H1 (cell line): ENCODE results near the gene PRG2. TPM values are rescaled to one million over a fixed set of nuclear protein-coding genes. Genes with fewer than 3 reads are reported as not detected.

Source experiments
- CTCF ChIA-PET: fragments of 300-600 bp; sonication (Branson Sonifier 250); formaldehyde crosslinking; loops from one replicate; lab custom pipeline; 2021; ENCODE audit not compliant: partially characterized antibody; lab: Charles Lee
- POLR2A ChIA-PET: fragments of 300-600 bp; sonication (Branson Sonifier 250); formaldehyde crosslinking; loops from one replicate; lab custom pipeline; 2021; ENCODE audit warnings: inconsistent platforms; ENCODE audit not compliant: partially characterized antibody; lab: Charles Lee
- DNase-seq, 2 experiments: peaks; one replicate each; pipeline versions ENCODE4 v3.0.0 to v3.0.0-alpha.2; 2010 to 2022; ENCODE audit warnings: low spot score in 2 of 2, low read depth in 1 of 2, mixed read lengths in 1 of 2
- FAIRE-seq: peaks from 2 replicates; lab custom pipeline; 2011; peaks lifted over from hg19 to GRCh38; lab: Jason Lieb, UNC
- H2AFZ ChIP-seq: 2 replicates; pipeline ENCODE4 v1.8.1; 2012; ENCODE audit warnings: low read length, inconsistent platforms
- H2AK5ac ChIP-seq: 2 replicates; pipeline ENCODE4 v1.6.1; 2013; ENCODE audit warnings: low read depth, low read length
- H2BK120ac ChIP-seq: replicated peaks from 2 replicates; pipeline ENCODE3; 2013; ENCODE audit warnings: low read depth, low read length, inconsistent platforms
- H2BK12ac ChIP-seq: 2 replicates; pipeline ENCODE4 v1.6.1; 2013; ENCODE audit warnings: low read depth, low read length
- H2BK15ac ChIP-seq: 2 replicates; pipeline ENCODE4 v1.6.1; 2013; ENCODE audit warnings: low read length
- H2BK20ac ChIP-seq: 2 replicates; pipeline ENCODE4 v1.6.1; 2013; ENCODE audit warnings: low read length
- H2BK5ac ChIP-seq: 2 replicates; pipeline ENCODE4 v1.6.1; 2013; ENCODE audit warnings: low read depth, low read length
- H3K14ac ChIP-seq: 2 replicates; pipeline ENCODE4 v1.6.1; 2013; ENCODE audit warnings: inconsistent platforms; ENCODE audit not compliant: insufficient read length
- H3K18ac ChIP-seq: 2 replicates; pipeline ENCODE4 v1.6.1; 2013; ENCODE audit warnings: low read length; ENCODE audit errors: extremely low read depth
- H3K23ac ChIP-seq: 2 replicates; pipeline ENCODE4 v1.6.1; 2013; ENCODE audit warnings: inconsistent platforms; ENCODE audit not compliant: insufficient read length
- H3K23me2 ChIP-seq: 2 replicates; pipeline ENCODE4 v1.6.1; 2013; ENCODE audit warnings: low read depth, low read length
- H3K27ac ChIP-seq: 2 replicates; pipeline ENCODE4 v1.6.1; 2011; ENCODE audit warnings: low read depth, low read length, inconsistent platforms
- H3K27me3 ChIP-seq, 4 experiments: replicated peaks in 1 of 4; 1 replicate in 1 of 4; 2 replicates in 3 of 4; pipeline versions ENCODE4 v1.6.1 to v1.8.1; 2011 to 2013; ENCODE audit warnings: low read length in 3 of 4, mild to moderate bottlenecking in 3 of 4, inconsistent platforms in 2 of 4, mixed read lengths in 2 of 4, moderate library complexity in 1 of 4; ENCODE audit not compliant: control insufficient read depth in 3 of 4, insufficient read depth in 3 of 4; ENCODE audit errors: extremely low read depth in 1 of 4
- H3K36me3 ChIP-seq, 4 experiments: 2 replicates each; pipeline versions ENCODE4 v1.6.1 to v1.8.1; 2011 to 2013; ENCODE audit warnings: mild to moderate bottlenecking in 4 of 4, low read length in 3 of 4, moderate library complexity in 2 of 4, control low read depth in 1 of 4, inconsistent platforms in 1 of 4; ENCODE audit not compliant: insufficient read depth in 4 of 4, control insufficient read depth in 2 of 4
- H3K4ac ChIP-seq: replicated peaks from 2 replicates; pipeline ENCODE3; 2013; ENCODE audit warnings: low read length, low read depth, mixed read lengths, inconsistent platforms; ENCODE audit not compliant: insufficient read length
- H3K4me1 ChIP-seq, 4 experiments: replicated peaks in 1 of 4; 1 replicate in 1 of 4; 2 replicates in 3 of 4; pipeline versions ENCODE4 v1.6.1 to v1.8.1; 2011 to 2013; ENCODE audit warnings: low read length in 3 of 4, inconsistent platforms in 2 of 4, mixed read lengths in 1 of 4; ENCODE audit not compliant: insufficient read depth in 4 of 4, control insufficient read depth in 3 of 4
- H3K4me2 ChIP-seq, 2 experiments: 2 replicates each; pipeline versions ENCODE4 v1.6.1 to v1.8.1; 2011 to 2013; ENCODE audit warnings: low read depth in 2 of 2, low read length in 2 of 2, control low read depth in 1 of 2, inconsistent platforms in 1 of 2, mild to moderate bottlenecking in 1 of 2; ENCODE audit not compliant: insufficient read depth in 1 of 2
- H3K4me3 ChIP-seq, 4 experiments: fragments of 200-600, 300-600 bp in 1 of 4; sonication (generic), shearing (Covaris generic), sonication (Bioruptor Twin) in 1 of 4; 2 replicates each; pipeline versions ENCODE4 v1.5.1 to v1.8.1; 2011 to 2016; ENCODE audit warnings: low read length in 4 of 4, low read depth in 3 of 4, control low read depth in 2 of 4, inconsistent platforms in 2 of 4, mild to moderate bottlenecking in 2 of 4, mixed read lengths in 1 of 4, moderate library complexity in 1 of 4; ENCODE audit not compliant: insufficient read depth in 2 of 4; ENCODE audit errors: extremely low read depth in 1 of 4
- H3K56ac ChIP-seq: replicated peaks from 2 replicates; pipeline ENCODE3; 2013; ENCODE audit warnings: low read depth, mild to moderate bottlenecking, mixed read lengths, low read length, inconsistent platforms; ENCODE audit not compliant: insufficient read length
- H3K79me1 ChIP-seq: 2 replicates; pipeline ENCODE4 v1.6.1; 2013; ENCODE audit warnings: low read depth, low read length, control low read depth
- H3K79me2 ChIP-seq, 2 experiments: 2 replicates each; pipeline versions ENCODE4 v1.6.1 to v1.8.1; 2012 to 2013; ENCODE audit warnings: low read length in 2 of 2, mild to moderate bottlenecking in 2 of 2, inconsistent platforms in 1 of 2; ENCODE audit not compliant: insufficient read depth in 2 of 2, control insufficient read depth in 1 of 2
- H3K9ac ChIP-seq, 4 experiments: replicated peaks in 1 of 4; 1 replicate in 1 of 4; 2 replicates in 3 of 4; pipeline versions ENCODE4 v1.6.1 to v1.8.1; 2011 to 2013; ENCODE audit warnings: low read depth in 3 of 4, low read length in 3 of 4, control low read depth in 2 of 4, mild to moderate bottlenecking in 2 of 4, moderate library complexity in 2 of 4, inconsistent platforms in 1 of 4; ENCODE audit errors: extremely low read depth in 1 of 4
- H3K9me3 ChIP-seq, 2 experiments: 2 replicates each; pipeline versions ENCODE4 v1.6.1 to v1.8.1; 2012 to 2013; ENCODE audit warnings: mild to moderate bottlenecking in 2 of 2, moderate library complexity in 2 of 2, control low read depth in 1 of 2, inconsistent platforms in 1 of 2, low read depth in 1 of 2, low read length in 1 of 2, mixed read lengths in 1 of 2; ENCODE audit not compliant: insufficient read depth in 2 of 2
- H4K20me1 ChIP-seq, 2 experiments: replicated peaks in 1 of 2; 2 replicates each; pipeline versions ENCODE3 to v1.8.1; 2011 to 2013; ENCODE audit warnings: inconsistent platforms in 2 of 2, low read length in 2 of 2, mild to moderate bottlenecking in 1 of 2; ENCODE audit not compliant: insufficient read depth in 2 of 2, control insufficient read depth in 1 of 2
- H4K5ac ChIP-seq: 2 replicates; pipeline ENCODE4 v1.6.1; 2013; ENCODE audit warnings: low read length, low read depth, mixed read lengths, inconsistent platforms; ENCODE audit not compliant: insufficient read length
- H4K8ac ChIP-seq: 2 replicates; pipeline ENCODE4 v1.8.0; 2013; ENCODE audit warnings: mild to moderate bottlenecking, moderate library complexity, low read length, inconsistent platforms; ENCODE audit not compliant: insufficient read depth; ENCODE audit errors: extremely low read depth
- H4K91ac ChIP-seq: replicated peaks from 2 replicates; pipeline ENCODE3; 2013; ENCODE audit warnings: low read length, mixed read lengths, inconsistent platforms; ENCODE audit not compliant: insufficient read length
- BCL11A ChIP-seq, 2 experiments: IDR thresholded peaks; one replicate each; pipeline ENCODE4 v1.6.1; 2011; ENCODE audit warnings: low read depth in 2 of 2, low read length in 2 of 2, mild to moderate bottlenecking in 2 of 2
- POLR2A ChIP-seq, 2 experiments: IDR thresholded peaks; 1 replicate in 1 of 2; 2 replicates in 1 of 2; pipeline ENCODE4 v1.6.1; 2011; ENCODE audit warnings: low read depth in 2 of 2, low read length in 2 of 2, mild to moderate bottlenecking in 2 of 2; ENCODE audit errors: control extremely low read depth in 1 of 2
- SIX5 ChIP-seq: IDR thresholded peaks from 2 replicates; pipeline ENCODE4 v1.6.1; 2011; ENCODE audit warnings: mild to moderate bottlenecking, low read depth, low read length
- SP2 ChIP-seq: IDR thresholded peaks from 2 replicates; pipeline ENCODE4 v1.6.1; 2012; ENCODE audit warnings: mild to moderate bottlenecking, low read length, inconsistent platforms
- WGBS, 2 experiments: shearing (Covaris generic) in 1 of 2; methylation state at CpG; one replicate each; pipeline versions ENCODE4 v1.1.6 to v1.1.7; 2013 to 2015; ENCODE audit warnings: low lambda C conversion rate in 2 of 2, mixed read lengths in 2 of 2, inconsistent platforms in 1 of 2, low coverage in 1 of 2, missing lambda C conversion rate in 1 of 2; ENCODE audit not compliant: insufficient replicate concordance in 2 of 2, insufficient coverage in 1 of 2, insufficient read length in 1 of 2; ENCODE audit errors: extremely low coverage in 1 of 2, missing lambda C conversion rate in 1 of 2; 5-methylcytosine and 5-hydroxymethylcytosine counted together
- polyA plus RNA-seq, 7 experiments: library from polyadenylated mRNA; depleted of rRNA in 3 of 7; stranded (reverse) in 5 of 7; unstranded in 2 of 7; fragments of >200 nt in 5 of 7; fragments of 200-250 nt in 2 of 7; gene quantifications; 1 replicate in 5 of 7; 2 replicates in 1 of 7; 4 replicates in 1 of 7; pipeline versions ENCODE4 v1.2.1 to v1.2.3, GENCODE V29; 2011 to 2013; ENCODE audit warnings: missing spikeins in 2 of 7, mixed read lengths in 2 of 7
- total RNA-seq: library from RNA; stranded (reverse); fragmentation: NEBNext Ultra II Directional; extraction: Animal tissue kit (Norgen Biotek cat#: 25700); gene quantifications from 2 replicates; pipeline ENCODE4 v1.2.1, GENCODE V29; 2021
- TF ChIP-seq, protein P1 (sequence below): IDR thresholded peaks from 2 replicates; pipeline ENCODE4 v1.6.1; 2012; ENCODE audit warnings: inconsistent platforms

The PRG2 gene
- total and polyA plus RNA-seq, 2 of the 8 experiments (the other 6 are each of a cell fraction or from before 2014, with no cell fraction given): 0.32 TPM; not detected in 1

DNA sequence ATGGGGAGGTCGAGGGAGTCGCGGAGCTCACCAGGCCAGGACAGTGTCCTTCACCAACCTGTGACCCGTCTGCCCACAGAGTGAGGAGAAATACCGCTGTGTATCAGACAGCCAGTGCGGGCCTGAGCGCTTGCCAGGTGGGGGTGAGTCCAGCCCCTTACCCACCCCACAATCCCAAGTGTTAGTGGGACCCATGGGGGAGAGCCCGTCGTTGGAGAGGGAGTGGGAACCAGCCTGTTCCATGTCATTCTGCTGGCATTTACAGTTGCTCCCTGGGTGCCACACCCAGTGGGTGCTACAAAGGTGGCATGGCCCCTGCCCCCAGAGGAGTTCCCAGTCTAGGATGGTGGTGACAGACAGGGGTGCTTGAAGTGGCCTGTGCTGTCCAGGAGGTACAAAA is 43.1 kb downstream of the PRG2 start:
- Histone ChIP-seq H2AK5ac (peak overlapping the region; percentile 42; the same call in 1 of the 2 replicates), H2BK120ac (no peak overlapping the region), H3K23ac (no peak overlapping the region), H3K79me1 (no peaks in the 10 kb centered on the region), H4K20me1 (no peaks in the 10 kb centered on the region), H3K36me3 (no peaks in the 10 kb centered on the region), H3K23me2 (peaks cover 3% of the 10 kb centered on the region), H3K4me2 (no peak overlapping the region), H3K79me2 (no peaks in the 10 kb centered on the region), H3K4me3 (no peak overlapping the region), H4K8ac (no peak overlapping the region; the same call in 1 of the 2 replicates), H3K14ac (no peak overlapping the region), H3K4ac (no peak overlapping the region), H2AFZ (no peak overlapping the region), H3K9me3 (no peaks in the 10 kb centered on the region), H2BK15ac (no peak overlapping the region), H3K4me1 (peaks cover 5 to 15% (median 8%) of the 10 kb centered on the region in 4 experiments; a peak in 6 of 7 replicates), H2BK20ac (no peak overlapping the region), H3K18ac (no peak overlapping the region), H3K27ac (no peak overlapping the region), H4K91ac (no peak overlapping the region), H4K5ac (no peak overlapping the region), H3K27me3 (peaks cover 0 to 6% (median 4%) of the 10 kb centered on the region in 4 experiments; a peak in 4 of 7 replicates), H2BK5ac (no peak overlapping the region), H3K56ac (no peak overlapping the region), H2BK12ac (no peak overlapping the region), H3K9ac (no peak overlapping the region)
- no peak for FAIRE-seq
- POLR2A ChIA-PET: interaction anchor here (0.9 to 45.7 kb wide), 5 partner anchors 12 to 297 kb away, joined by 3 to 1279 read pairs (median 4); partner anchors contain the start of genes SSRP1 and TNKS1BP1
- 95% methylated on average over 9 of the region's 9 CpGs; no CpG with 5 or more reads in 1 of the 2 experiments for WGBS, 2 experiments
- DNase-seq: no peak
- CTCF ChIA-PET: interaction anchor here (0.8 to 6.3 kb wide), 12 partner anchors 9 to 199 kb away, joined by 3 to 49 read pairs (median 5); partner anchors contain the start of genes P2RX3 and RTN4RL2
- TF ChIP-seq SIX5 (no peak), SP2 (no peak), BCL11A (IDR thresholded peaks at IDR 0.05; ENCODE audit: low read depth in 2 of 2, low read length in 2 of 2) (no peak), POLR2A (IDR thresholded peaks at IDR 0.05; ENCODE audit: control extremely low read depth in 1 of 2, low read depth in 2 of 2, low read length in 2 of 2) (no peak)
- TF ChIP-seq, protein P1, sequence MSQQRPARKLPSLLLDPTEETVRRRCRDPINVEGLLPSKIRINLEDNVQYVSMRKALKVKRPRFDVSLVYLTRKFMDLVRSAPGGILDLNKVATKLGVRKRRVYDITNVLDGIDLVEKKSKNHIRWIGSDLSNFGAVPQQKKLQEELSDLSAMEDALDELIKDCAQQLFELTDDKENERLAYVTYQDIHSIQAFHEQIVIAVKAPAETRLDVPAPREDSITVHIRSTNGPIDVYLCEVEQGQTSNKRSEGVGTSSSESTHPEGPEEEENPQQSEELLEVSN: no peak
